GM23248 (cell line): ENCODE data around the gene FAM217B.

Experiments used
- EZH2 ChIP-seq: fragments of 200-600 bp; sonication (generic); IDR thresholded peaks from 2 replicates; pipeline ENCODE4 v1.6.1; 2018; ENCODE audit warnings: antibody characterized with exemption, mild to moderate bottlenecking; ENCODE audit not compliant: insufficient read depth, poor library complexity, severe bottlenecking
- EZH2phosphoT487 ChIP-seq: fragments of 200-600 bp; sonication (generic); IDR thresholded peaks from 2 replicates; pipeline ENCODE4 v1.6.1; 2018; ENCODE audit warnings: antibody characterized with exemption, moderate library complexity, mild to moderate bottlenecking, low read depth; ENCODE audit not compliant: insufficient read depth

GRCh38 chr20:59949911-59950310, 9.7 kb downstream of the FAM217B start:
- no peak for TF ChIP-seq EZH2
- no peak for TF ChIP-seq EZH2phosphoT487
